ENCODE measurements around the gene CCDC85A. TPM values are rescaled to one million over a fixed set of nuclear protein-coding genes. Genes with fewer than 3 reads are reported as not detected.

CCDC85A gene
- total RNA-seq, 4 donors from 2014 or later, result 9.0 to 28.4 (median 9.8) TPM

DNA sequence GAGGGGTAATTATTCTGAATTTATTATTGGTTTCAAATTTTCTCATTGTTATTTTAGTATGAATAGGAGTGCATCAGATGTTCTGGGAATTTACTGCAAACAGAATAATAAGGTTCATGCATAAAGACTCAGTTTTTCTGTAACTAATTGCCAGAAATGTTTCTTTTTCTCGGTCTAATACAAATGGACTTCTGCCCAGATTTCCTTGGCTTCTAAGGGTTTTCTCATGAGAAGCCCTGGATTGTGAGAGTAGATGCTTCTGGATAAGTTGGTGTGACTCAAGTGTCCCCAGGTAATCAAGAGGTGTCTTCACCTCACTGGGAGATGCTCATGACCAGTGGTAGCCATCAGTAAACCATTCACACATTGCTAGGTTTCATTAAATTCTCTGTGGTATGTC, 78.5 kb downstream of the CCDC85A start:
- TF ChIP-seq, protein P1, sequence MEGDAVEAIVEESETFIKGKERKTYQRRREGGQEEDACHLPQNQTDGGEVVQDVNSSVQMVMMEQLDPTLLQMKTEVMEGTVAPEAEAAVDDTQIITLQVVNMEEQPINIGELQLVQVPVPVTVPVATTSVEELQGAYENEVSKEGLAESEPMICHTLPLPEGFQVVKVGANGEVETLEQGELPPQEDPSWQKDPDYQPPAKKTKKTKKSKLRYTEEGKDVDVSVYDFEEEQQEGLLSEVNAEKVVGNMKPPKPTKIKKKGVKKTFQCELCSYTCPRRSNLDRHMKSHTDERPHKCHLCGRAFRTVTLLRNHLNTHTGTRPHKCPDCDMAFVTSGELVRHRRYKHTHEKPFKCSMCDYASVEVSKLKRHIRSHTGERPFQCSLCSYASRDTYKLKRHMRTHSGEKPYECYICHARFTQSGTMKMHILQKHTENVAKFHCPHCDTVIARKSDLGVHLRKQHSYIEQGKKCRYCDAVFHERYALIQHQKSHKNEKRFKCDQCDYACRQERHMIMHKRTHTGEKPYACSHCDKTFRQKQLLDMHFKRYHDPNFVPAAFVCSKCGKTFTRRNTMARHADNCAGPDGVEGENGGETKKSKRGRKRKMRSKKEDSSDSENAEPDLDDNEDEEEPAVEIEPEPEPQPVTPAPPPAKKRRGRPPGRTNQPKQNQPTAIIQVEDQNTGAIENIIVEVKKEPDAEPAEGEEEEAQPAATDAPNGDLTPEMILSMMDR (IDR thresholded peaks at IDR 0.05; ENCODE audit: low read depth), result no peak

DNA sequence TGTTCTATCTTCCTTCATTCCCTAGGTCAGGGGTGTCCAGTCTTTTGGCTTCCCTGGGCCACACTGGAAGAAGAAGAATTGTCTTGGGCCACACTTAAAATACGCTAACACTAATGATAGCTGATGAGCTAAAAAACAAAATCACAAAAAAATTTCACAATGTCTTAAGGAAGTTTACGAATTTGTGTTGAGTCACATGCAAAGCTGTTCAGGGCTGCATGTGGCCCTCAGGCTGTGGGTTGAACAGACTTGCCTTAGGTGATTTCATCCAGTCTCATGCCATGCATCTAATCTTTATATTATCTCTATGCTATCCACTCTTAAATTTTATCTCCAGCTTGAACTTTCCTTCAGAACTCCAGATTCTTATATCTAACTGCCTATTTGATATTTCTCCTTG, 80.1 kb downstream of the CCDC85A start:
- TF ChIP-seq, protein P1 (IDR thresholded peaks at IDR 0.05; ENCODE audit: low read depth), result no peak

DNA sequence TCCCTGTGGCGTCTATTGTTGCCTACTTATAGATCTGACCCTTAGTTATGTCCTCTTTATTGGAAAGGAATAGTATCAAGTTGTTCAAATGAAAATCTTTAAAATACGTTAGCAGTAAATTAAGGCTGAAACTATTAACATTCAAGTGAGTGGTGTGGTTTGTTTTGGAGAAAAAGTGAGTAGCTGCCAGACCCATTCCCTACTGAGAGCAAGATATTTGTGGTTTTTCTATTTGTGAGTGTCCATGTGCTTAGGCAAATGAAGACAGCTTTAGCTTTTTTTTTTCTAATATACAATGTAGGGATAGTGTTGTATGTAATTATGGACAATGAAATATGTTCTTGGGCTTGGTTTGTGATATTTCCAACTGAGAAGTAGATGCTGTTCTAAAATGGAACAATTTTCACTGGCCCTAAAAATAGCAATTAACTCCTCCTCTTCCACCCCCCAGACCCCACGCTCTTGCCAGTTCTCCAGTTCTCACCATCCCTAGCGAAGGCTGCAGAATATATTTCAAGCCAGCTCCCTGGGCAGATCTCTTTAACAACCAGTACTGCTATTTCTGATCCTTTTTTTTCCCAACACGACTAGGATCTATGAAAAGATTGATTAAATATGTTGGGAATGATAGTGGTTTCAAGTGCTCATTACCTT, 83.1 kb downstream of the CCDC85A start:
- TF ChIP-seq, protein P1 (IDR thresholded peaks at IDR 0.05; ENCODE audit: low read depth), result no peak

DNA sequence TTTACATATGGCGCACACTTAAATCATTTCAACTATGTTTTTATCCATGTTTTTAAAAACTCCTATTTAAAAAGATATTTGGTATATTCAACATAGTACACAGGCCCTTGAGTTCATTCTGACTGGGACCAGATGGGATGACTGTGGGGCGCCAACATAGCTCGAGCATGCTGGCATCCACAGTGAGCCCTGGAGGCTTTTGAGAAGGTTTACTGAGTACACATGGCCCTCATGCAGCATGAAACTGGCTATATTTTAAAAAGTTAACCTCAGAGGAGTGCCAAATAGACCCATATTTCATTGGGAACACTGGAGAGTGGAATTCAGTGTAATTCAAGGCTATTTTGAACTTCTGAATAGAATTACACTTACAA, 83.6 kb downstream of the CCDC85A start:
- TF ChIP-seq, protein P1 (IDR thresholded peaks at IDR 0.05; ENCODE audit: low read depth), result no peak

DNA sequence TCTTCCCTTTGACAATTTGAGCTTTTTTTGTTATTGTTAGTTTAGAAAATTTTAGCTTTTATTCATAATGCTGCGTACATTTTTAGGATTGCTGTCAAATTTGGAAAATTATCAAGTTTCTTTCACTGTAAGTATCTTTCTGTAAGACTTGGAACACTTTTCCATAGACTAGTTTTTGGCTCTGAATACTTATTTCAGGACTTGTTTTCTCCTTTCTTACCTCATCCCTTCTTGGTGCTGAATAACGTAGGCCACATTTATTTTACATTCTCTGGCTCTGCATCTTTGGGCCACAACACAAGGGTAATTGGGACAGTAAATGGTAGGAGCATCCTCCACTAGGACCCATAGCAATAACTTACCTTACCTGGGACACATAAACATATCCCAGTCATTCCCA, 85.1 kb downstream of the CCDC85A start:
- TF ChIP-seq, protein P1 (IDR thresholded peaks at IDR 0.05; ENCODE audit: low read depth), result no peak

DNA sequence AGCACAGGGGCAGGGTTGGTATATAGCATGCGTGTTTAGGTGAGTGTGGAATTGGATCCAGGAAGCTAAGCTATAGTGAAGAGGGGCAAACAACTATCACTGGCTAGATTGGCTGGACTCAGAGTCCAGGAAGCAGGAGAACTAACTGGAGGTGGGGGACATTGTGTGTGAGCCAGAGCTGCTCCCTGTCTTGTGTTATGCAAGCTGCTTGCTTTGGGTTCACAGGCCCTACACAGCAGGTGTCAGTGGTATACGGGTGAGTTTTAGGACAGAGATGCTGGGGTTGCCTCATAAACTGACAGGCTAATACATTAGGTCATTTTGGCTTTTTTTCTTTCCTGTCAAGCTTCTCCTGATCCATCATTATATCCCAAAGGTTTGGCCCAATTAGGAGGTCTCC, 87.5 kb downstream of the CCDC85A start:
- TF ChIP-seq, protein P1 (IDR thresholded peaks at IDR 0.05; ENCODE audit: low read depth), result no peak

DNA sequence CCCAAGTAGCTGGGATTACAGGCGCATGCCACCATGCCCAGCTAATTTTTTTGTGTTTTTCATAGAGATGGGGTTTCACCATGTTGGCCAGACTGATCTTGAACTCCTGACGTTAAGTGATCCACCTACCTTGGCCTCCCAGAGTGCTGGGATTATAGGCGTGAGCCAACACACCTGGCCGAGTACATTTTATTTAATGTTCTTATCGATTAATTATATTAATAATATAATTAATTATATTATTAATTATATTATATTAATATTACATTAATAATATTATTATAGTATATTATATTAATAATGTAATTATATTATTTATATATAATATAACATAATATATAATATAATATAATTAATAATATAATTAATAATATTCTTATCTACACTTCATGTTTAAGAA, 101.4 kb downstream of the CCDC85A start:
- TF ChIP-seq, protein P1 (IDR thresholded peaks at IDR 0.05; ENCODE audit: low read depth), result no peak
